Pancreas (tissue), 10 donors: ENCODE results near the gene THEMIS2. TPM values are rescaled to one million over a fixed set of nuclear protein-coding genes. Genes with fewer than 3 reads are reported as not detected.

Experiments used
- ATAC-seq, 4 donors: fragments of 200-7000 bp; cut with Tn5 transposase; one replicate each; pipeline versions ENCODE4 v1.8.0 to v1.9.1; 2020; ENCODE audit warnings: mild to moderate bottlenecking in 4 of 4, moderate library complexity in 4 of 4
- DNase-seq, 6 donors: peaks; one replicate each; pipeline ENCODE4 v3.0.0-alpha.2; 2020
- FAIRE-seq: peaks from 2 replicates; lab custom pipeline; 2012; peaks lifted over from hg19 to GRCh38; lab: Jason Lieb, UNC
- H3K27ac ChIP-seq, 4 donors: fragments of 200-600 bp; sonication (generic); 1 replicate in 3 of 4; 2 replicates in 1 of 4; pipeline versions ENCODE4 v1.5.0 to v1.8.0; 2020
- H3K27me3 ChIP-seq, 4 donors: fragments of 200-600 bp; one replicate each; pipeline ENCODE4 v1.8.0; 2021
- H3K36me3 ChIP-seq, 3 donors: fragments of 200-600 bp; sonication (generic) in 1 of 3; one replicate each; pipeline versions ENCODE4 v1.5.0 to v1.8.0; 2020 to 2021
- H3K4me1 ChIP-seq, 3 donors: fragments of 200-600 bp; one replicate each; pipeline ENCODE4 v1.8.0; 2021
- H3K4me3 ChIP-seq, 4 donors: fragments of 200-600 bp; sonication (generic) in 2 of 4; one replicate each; pipeline versions ENCODE4 v1.5.0 to v1.8.0; 2020 to 2021
- H3K9me3 ChIP-seq, 4 donors: fragments of 200-600 bp; one replicate each; pipeline ENCODE4 v1.8.0; 2021
- WGBS, 2 donors: extraction: QIAGEN DNeasy Blood & Tissue Kit; methylation state at CpG; one replicate each; pipeline ENCODE4 v1.1.7; 2013; 5-methylcytosine and 5-hydroxymethylcytosine counted together
- intact Hi-C, 3 donors: fragments of 100-400 bp; cut with DNase I; formaldehyde crosslinking; loops; one replicate each; pipeline versions ENCODE4 v1.11.1 to v1.14.2; 2022
- polyA plus RNA-seq, 2 donors: library from polyadenylated mRNA; stranded (reverse); fragments of 200-250 nt; gene quantifications; one replicate each; pipeline ENCODE4 v1.2.3, GENCODE V29; 2013
- total RNA-seq, 6 donors: library from RNA; stranded (reverse); fragmentation: NEBNext Ultra II Directional in 4 of 6; extraction: Animal tissue kit (Norgen Biotek cat#: 25700) in 4 of 6; gene quantifications; one replicate each; pipeline versions ENCODE4 v1.2.1 to v1.2.4, GENCODE V29; 2021 to 2023
- TF ChIP-seq, protein P1 (sequence below), 4 donors: fragments of 200-600 bp; sonication (generic) in 3 of 4; IDR thresholded peaks; one replicate each; pipeline versions ENCODE4 v1.5.0 to v1.8.0; 2021; ENCODE audit warnings: antibody characterized with exemption in 4 of 4
- donor health status: healthy with polysubstance abuse.
- donor health status: DM: no; HTN: no; CAD: no; lungs with moderate emphysema.
- donor health status: DM: no; HTN: no; CAD: no.
- donor health status: control.
- donor health status: control.
- donor health status: Bipolar disorder and iron deficiency.
- donor health status: DM: yes; HTN: yes; CAD: no.
- donor health status: DM: no; HTN: no; CAD: no.
- donor health status: DM: no; HTN: no; CAD: no.
- donor health status: DM: yes; HTN: yes; CAD: no.

THEMIS2 gene
- total and polyA plus RNA-seq, 8 donors = 0.98 to 19.1 (median 5.0) TPM

DNA sequence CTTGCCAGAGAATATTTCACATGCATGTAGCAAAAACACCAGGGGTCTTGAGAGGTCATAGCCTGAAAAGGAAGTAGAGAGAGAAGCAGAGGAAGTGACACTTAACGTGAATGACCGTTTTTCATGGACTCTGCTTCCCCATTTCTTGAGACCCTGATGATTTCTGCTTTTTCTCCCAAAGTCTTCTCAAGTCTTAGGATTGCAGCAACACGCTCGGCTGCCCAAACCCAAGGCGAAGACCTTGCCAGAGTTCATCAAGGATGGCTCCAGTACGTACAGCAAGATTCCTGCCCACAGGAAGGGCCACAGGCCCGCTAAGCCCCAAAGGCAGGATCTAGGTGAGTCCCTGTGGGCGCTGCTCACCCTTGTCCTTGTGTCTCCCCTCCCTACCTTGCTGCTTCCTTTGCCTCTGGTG is 12.8 kb downstream of the THEMIS2 start:
- TF ChIP-seq, protein P1, sequence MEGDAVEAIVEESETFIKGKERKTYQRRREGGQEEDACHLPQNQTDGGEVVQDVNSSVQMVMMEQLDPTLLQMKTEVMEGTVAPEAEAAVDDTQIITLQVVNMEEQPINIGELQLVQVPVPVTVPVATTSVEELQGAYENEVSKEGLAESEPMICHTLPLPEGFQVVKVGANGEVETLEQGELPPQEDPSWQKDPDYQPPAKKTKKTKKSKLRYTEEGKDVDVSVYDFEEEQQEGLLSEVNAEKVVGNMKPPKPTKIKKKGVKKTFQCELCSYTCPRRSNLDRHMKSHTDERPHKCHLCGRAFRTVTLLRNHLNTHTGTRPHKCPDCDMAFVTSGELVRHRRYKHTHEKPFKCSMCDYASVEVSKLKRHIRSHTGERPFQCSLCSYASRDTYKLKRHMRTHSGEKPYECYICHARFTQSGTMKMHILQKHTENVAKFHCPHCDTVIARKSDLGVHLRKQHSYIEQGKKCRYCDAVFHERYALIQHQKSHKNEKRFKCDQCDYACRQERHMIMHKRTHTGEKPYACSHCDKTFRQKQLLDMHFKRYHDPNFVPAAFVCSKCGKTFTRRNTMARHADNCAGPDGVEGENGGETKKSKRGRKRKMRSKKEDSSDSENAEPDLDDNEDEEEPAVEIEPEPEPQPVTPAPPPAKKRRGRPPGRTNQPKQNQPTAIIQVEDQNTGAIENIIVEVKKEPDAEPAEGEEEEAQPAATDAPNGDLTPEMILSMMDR (IDR thresholded peaks at IDR 0.05) = no peak
- DNase-seq (peak in 1 of 6 donors; percentile 30), ATAC-seq (peak in 3 of 4 donors; percentile 35 to 57 (median 54)), FAIRE-seq (no peak)
- Histone ChIP-seq H3K36me3 (no peaks in the 10 kb centered on the region), H3K4me1 (no peaks in the 10 kb centered on the region), H3K27ac (peak overlapping the region in 2 of 4 donors; percentile 55 to 75), H3K4me3 (no peak overlapping the region), H3K9me3 (no peaks in the 10 kb centered on the region), H3K27me3 (no peaks in the 10 kb centered on the region)
- intact Hi-C loops = no loop called here
- 86 to 88% methylated on average over 8 of the region's 8 CpGs for WGBS, 2 donors

DNA sequence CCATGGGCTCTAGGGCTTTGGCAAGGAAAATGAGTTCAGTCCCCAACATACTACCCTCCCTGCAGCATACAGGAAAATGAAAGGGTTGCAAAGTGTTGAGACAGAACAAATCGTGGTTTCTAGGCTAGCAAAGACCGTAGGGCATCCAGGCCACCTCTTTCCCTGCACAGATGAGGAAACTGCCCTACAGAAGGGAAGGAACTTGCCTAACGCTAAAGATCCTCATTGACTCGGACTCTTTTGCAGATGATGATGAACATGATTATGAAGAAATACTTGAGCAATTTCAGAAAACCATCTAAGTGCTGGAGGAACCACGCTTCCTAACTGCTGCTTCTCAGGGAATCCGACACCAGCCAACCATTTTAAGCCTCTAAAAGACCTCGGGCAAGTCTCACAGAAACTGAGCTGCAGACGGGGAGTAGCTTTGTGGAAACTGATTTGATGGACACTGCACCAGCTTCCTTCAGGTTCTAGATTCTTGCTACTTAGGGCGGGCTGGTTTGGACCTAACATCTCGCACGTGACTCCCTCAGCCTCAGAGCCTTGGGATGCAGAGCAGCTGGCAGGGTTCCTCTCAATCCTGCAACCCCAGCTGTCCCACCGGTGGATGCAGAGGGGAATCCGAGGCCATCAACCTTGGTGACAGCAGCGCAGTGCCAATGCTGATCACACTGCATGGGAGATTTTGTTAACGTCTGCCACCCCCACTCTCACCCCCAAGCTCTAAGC is 13.4 kb downstream of the THEMIS2 start:
- ATAC-seq (peak in 3 of 4 donors; percentile 42 to 60 (median 55)), DNase-seq (no peak), FAIRE-seq (no peak)
- TF ChIP-seq, protein P1 (IDR thresholded peaks at IDR 0.05) = no peak
- Histone ChIP-seq H3K27me3 (no peaks in the 10 kb centered on the region), H3K4me1 (no peaks in the 10 kb centered on the region), H3K27ac (peak overlapping the region in 2 of 4 donors; percentile 55 to 75), H3K36me3 (no peaks in the 10 kb centered on the region), H3K4me3 (no peak overlapping the region), H3K9me3 (no peaks in the 10 kb centered on the region)
- intact Hi-C loops = no loop called here
- WGBS, 2 donors = 84 to 88% methylated on average over 15 of the region's 15 CpGs

DNA sequence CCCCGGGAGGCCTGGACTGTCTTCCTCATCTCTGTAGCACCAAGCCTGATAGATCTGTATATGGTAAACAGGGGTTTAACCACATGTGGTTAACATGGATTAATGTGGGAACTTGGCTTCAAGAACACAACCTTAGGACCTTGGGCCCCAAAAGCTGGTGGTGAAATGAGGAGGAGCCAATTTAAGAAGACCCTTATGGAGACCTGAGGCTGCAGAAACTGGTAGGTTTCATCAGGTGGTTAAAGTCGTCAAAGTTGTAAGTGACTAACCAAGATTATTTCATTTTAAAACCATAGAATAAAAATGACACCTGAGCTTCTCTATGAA is 14.0 kb downstream of the THEMIS2 start:
- Histone ChIP-seq H3K36me3 (no peaks in the 10 kb centered on the region), H3K27ac (peak overlapping the region in 2 of 4 donors; percentile 41 to 75), H3K4me3 (no peak overlapping the region), H3K27me3 (no peaks in the 10 kb centered on the region), H3K4me1 (no peaks in the 10 kb centered on the region), H3K9me3 (no peaks in the 10 kb centered on the region)
- intact Hi-C loops = no loop called here
- ATAC-seq = no peak
- WGBS, 2 donors = 88 to 95% methylated on average over 2 of the region's 2 CpGs
- DNase-seq = peak in 1 of 6 donors; percentile 8
- TF ChIP-seq, protein P1 (IDR thresholded peaks at IDR 0.05) = no peak
- no peak for FAIRE-seq

DNA sequence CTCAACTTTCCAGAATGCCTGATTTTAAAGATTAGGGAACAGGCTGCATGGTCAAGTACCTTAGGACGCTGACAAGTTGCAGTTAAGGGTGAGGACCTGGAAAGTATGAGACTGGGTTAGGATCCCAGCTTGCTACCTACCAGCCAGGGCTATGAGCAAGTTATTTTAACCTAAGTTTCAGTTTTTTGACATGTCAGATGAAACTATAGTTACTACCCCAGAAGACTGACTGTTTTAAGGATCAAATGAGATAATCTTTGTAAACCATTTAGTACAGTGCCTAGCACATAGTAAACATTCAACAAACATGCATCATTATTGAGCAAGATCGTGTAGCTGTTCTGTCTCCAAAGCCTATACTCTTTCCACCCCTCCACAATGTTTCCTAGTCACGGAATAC is 14.4 kb downstream of the THEMIS2 start:
- Histone ChIP-seq H3K4me3 (no peak overlapping the region), H3K27me3 (no peaks in the 10 kb centered on the region), H3K4me1 (no peaks in the 10 kb centered on the region), H3K36me3 (peaks cover 0 to 4% (median 0%) of the 10 kb centered on the region in 3 donors), H3K27ac (peak overlapping the region in 2 of 4 donors; percentile 41 to 75), H3K9me3 (no peaks in the 10 kb centered on the region)
- TF ChIP-seq, protein P1 (IDR thresholded peaks at IDR 0.05) = no peak
- no peak for ATAC-seq
- intact Hi-C loops = no loop called here
- no peak for DNase-seq
- FAIRE-seq = no peak
- 84 to 92% methylated on average over 3 of the region's 3 CpGs for WGBS, 2 donors
